ENCODE data around the gene RPL13. TPM values are rescaled to one million over a fixed set of nuclear protein-coding genes. Genes with fewer than 3 reads are reported as not detected.

RPL13 gene
- total RNA-seq, 1 donor from 2014 or later = 1,727 TPM

- Histone ChIP-seq H3K27me3 (ENCODE audit: low read depth) (no peaks in the 10 kb centered on the region), H3K27ac (no peak overlapping the region), H3K4me1 (no peaks in the 10 kb centered on the region), H3K36me3 (peaks cover 94% of the 10 kb centered on the region), H3K9me3 (no peaks in the 10 kb centered on the region), H3K4me3 (no peak overlapping the region)
- no peak for DNase-seq
- intact Hi-C loops (cut with DNase I) = no loop called here
- no peak for ATAC-seq
- no peak for TF ChIP-seq CTCF (IDR thresholded peaks at IDR 0.05)
Measured at GRCh38 chr16:89548344-89549006, 12.0 kb upstream of the RPL13 start.

- no peak for DNase-seq
- no peaks in the 10 kb centered on the region for H3K4me1 ChIP-seq
- ATAC-seq = no peak
- no peaks in the 10 kb centered on the region for H3K9me3 ChIP-seq
- intact Hi-C loops (cut with DNase I) = no loop called here
- no peak overlapping the region for H3K27ac ChIP-seq
- H3K4me3 ChIP-seq = no peak overlapping the region
- H3K27me3 ChIP-seq (ENCODE audit: low read depth) = no peaks in the 10 kb centered on the region
- TF ChIP-seq CTCF (IDR thresholded peaks at IDR 0.05) = no peak
- H3K36me3 ChIP-seq = peaks cover 97% of the 10 kb centered on the region
Measured at GRCh38 chr16:89549007-89549700, 11.3 kb upstream of the RPL13 start.

GRCh38 chr16:89550421-89551007 lies 10.0 kb upstream of the RPL13 start:
- Histone ChIP-seq H3K27me3 (ENCODE audit: low read depth) (no peaks in the 10 kb centered on the region), H3K4me3 (no peak overlapping the region), H3K27ac (no peak overlapping the region), H3K4me1 (no peaks in the 10 kb centered on the region), H3K36me3 (peaks cover 99% of the 10 kb centered on the region), H3K9me3 (no peaks in the 10 kb centered on the region)
- DNase-seq = no peak
- ATAC-seq = no peak
- intact Hi-C loops (cut with DNase I) = no loop called here
- TF ChIP-seq CTCF (IDR thresholded peaks at IDR 0.05) = no peak

- Histone ChIP-seq H3K4me3 (no peak overlapping the region), H3K9me3 (no peaks in the 10 kb centered on the region), H3K27ac (no peak overlapping the region), H3K4me1 (no peaks in the 10 kb centered on the region), H3K27me3 (ENCODE audit: low read depth) (no peaks in the 10 kb centered on the region), H3K36me3 (peaks cover 97% of the 10 kb centered on the region)
- ATAC-seq = no peak
- no peak for TF ChIP-seq CTCF (IDR thresholded peaks at IDR 0.05)
- DNase-seq = no peak
- intact Hi-C loops (cut with DNase I) = no loop called here
Measured at GRCh38 chr16:89552329-89552728, 8.2 kb upstream of the RPL13 start.

- Histone ChIP-seq H3K27me3 (ENCODE audit: low read depth) (no peaks in the 10 kb centered on the region), H3K9me3 (no peaks in the 10 kb centered on the region), H3K27ac (no peak overlapping the region), H3K4me1 (no peaks in the 10 kb centered on the region), H3K4me3 (no peak overlapping the region), H3K36me3 (peaks cover 91% of the 10 kb centered on the region)
- ATAC-seq (no peak), DNase-seq (no peak)
- intact Hi-C loops (cut with DNase I) = no loop called here
- TF ChIP-seq CTCF (IDR thresholded peaks at IDR 0.05) = no peak
Measured at GRCh38 chr16:89552913-89553312, 7.6 kb upstream of the RPL13 start.

All from lower lobe of right lung (tissue), 2 donors.